Esophagus muscularis mucosa (tissue), 4 donors: Measurements from ENCODE around the gene NUDT4. TPM values are rescaled to one million over a fixed set of nuclear protein-coding genes. Genes with fewer than 3 reads are reported as not detected.

Experiments
- DNase-seq: peaks from one replicate; pipeline ENCODE4 v3.0.0-alpha.2; 2017; ENCODE audit errors: extremely low spot score
- H3K27ac ChIP-seq, 4 donors: fragments of 200-600 bp; sonication (generic); replicated peaks in 1 of 4; 1 replicate in 3 of 4; 2 replicates in 1 of 4; pipeline ENCODE4 v1.5.1; 2016 to 2019; ENCODE audit warnings: mild to moderate bottlenecking in 1 of 4
- H3K27me3 ChIP-seq, 4 donors: fragments of 200-600 bp; sonication (generic); one replicate each; pipeline versions ENCODE4 v1.5.1 to v1.6.0; 2016 to 2019
- H3K36me3 ChIP-seq, 4 donors: fragments of 200-600 bp; sonication (generic); one replicate each; pipeline ENCODE4 v1.5.1; 2016 to 2019
- H3K4me1 ChIP-seq, 4 donors: fragments of 200-600 bp; sonication (generic); one replicate each; pipeline ENCODE4 v1.5.1; 2016 to 2019
- H3K4me3 ChIP-seq, 4 donors: fragments of 200-600 bp; sonication (generic); 1 replicate in 2 of 4; 2 replicates in 2 of 4; pipeline ENCODE4 v1.5.1; 2016 to 2019; ENCODE audit warnings: mild to moderate bottlenecking in 4 of 4, moderate library complexity in 1 of 4
- H3K9me3 ChIP-seq, 4 donors: fragments of 200-600 bp; sonication (generic); 1 replicate in 3 of 4; 2 replicates in 1 of 4; pipeline ENCODE4 v1.5.1; 2016 to 2019
- CTCF ChIP-seq, 3 experiments: fragments of 200-600 bp in 2 of 3; fragments of 450-650 bp in 1 of 3; sonication (generic) in 2 of 3; IDR thresholded peaks; one replicate each; pipeline ENCODE4 v1.5.1; 2017 to 2019; ENCODE audit warnings: antibody characterized with exemption in 3 of 3, mild to moderate bottlenecking in 2 of 3, moderate library complexity in 1 of 3
- EP300 ChIP-seq: sonication (generic); formaldehyde crosslinking; IDR thresholded peaks from one replicate; pipeline ENCODE4 v1.6.1; 2017; ENCODE audit warnings: antibody characterized with exemption
- POLR2A ChIP-seq: fragments of 450-650 bp; IDR thresholded peaks from one replicate; pipeline ENCODE4 v1.6.1; 2017; ENCODE audit warnings: antibody characterized with exemption, moderate library complexity, mild to moderate bottlenecking, low read depth
- POLR2AphosphoS5 ChIP-seq, 2 donors: sonication (generic); formaldehyde crosslinking; IDR thresholded peaks; one replicate each; pipeline ENCODE4 v1.6.1; 2017; ENCODE audit warnings: antibody characterized with exemption in 2 of 2
- WGBS: methylation state at CpG from one replicate; pipeline ENCODE4 v1.1.5; 2018; 5-methylcytosine and 5-hydroxymethylcytosine counted together
- intact Hi-C: fragments of 100-400 bp; cut with DNase I; formaldehyde crosslinking; loops from one replicate; pipeline ENCODE4 v1.15.1; 2023
- total RNA-seq, 4 donors: library from RNA; depleted of rRNA; stranded (reverse); fragments of >200 nt; gene quantifications; one replicate each; pipeline versions ENCODE4 v1.1.0 to v1.2.1, GENCODE V29; 2016

NUDT4 gene
- total RNA-seq = 100 to 1,000 TPM in 3 of 4 donors, 10 to 100 TPM in 1; 93.0 to 238 (median 112) TPM

- intact Hi-C loops = no loop called here
- TF ChIP-seq POLR2AphosphoS5 (IDR thresholded peaks at IDR 0.05) = peak; percentile 98 to 99
- TF ChIP-seq EP300 = no peak
- TF ChIP-seq POLR2A = peak; percentile 91
- TF ChIP-seq CTCF (IDR thresholded peaks at IDR 0.05) = peak in 1 of 3 experiments; percentile 10
- H3K9me3 ChIP-seq = no peaks in the 10 kb centered on the region
- peak within 1 kb of the TSS; percentile 65 to 98 (median 80) for H3K4me3 ChIP-seq
- no peaks in the 10 kb centered on the region for H3K36me3 ChIP-seq
- peaks cover 13 to 71% (median 47%) of the 10 kb centered on the region in 4 donors for H3K4me1 ChIP-seq
- peak within 1 kb of the TSS; percentile 93 to 99 (median 96) for H3K27ac ChIP-seq
- WGBS = 5% methylated on average over 37 of the region's 79 CpGs
- no peaks in the 10 kb centered on the region for H3K27me3 ChIP-seq
- peak; percentile 99 for DNase-seq
These were observed at the start of gene NUDT4 for GRCh38 chr12:93377252-93378195. Gene NUDT4 (plus strand): TSS chr12:93377925. CDS start chr12:93378323, 398 bp downstream.

GRCh38 chr12:93333054-93333453 is 44.7 kb upstream of the NUDT4 start:
- 92% methylated on average over 3 of the region's 3 CpGs for WGBS
- TF ChIP-seq EP300 (no peak), POLR2A (no peak), POLR2AphosphoS5 (IDR thresholded peaks at IDR 0.05) (no peak), CTCF (IDR thresholded peaks at IDR 0.05) (no peak)
- Histone ChIP-seq H3K36me3 (no peaks in the 10 kb centered on the region), H3K4me3 (no peak overlapping the region), H3K9me3 (no peaks in the 10 kb centered on the region), H3K4me1 (peaks cover 0 to 7% (median 2%) of the 10 kb centered on the region in 4 donors), H3K27me3 (no peaks in the 10 kb centered on the region), H3K27ac (no peak overlapping the region)
- DNase-seq = no peak
- intact Hi-C loops = no loop called here

GRCh38 chr12:93333828-93334227 is 43.9 kb upstream of the NUDT4 start:
- no peak for DNase-seq
- Histone ChIP-seq H3K9me3 (no peaks in the 10 kb centered on the region), H3K4me3 (no peak overlapping the region), H3K36me3 (no peaks in the 10 kb centered on the region), H3K4me1 (peaks cover 0 to 7% (median 2%) of the 10 kb centered on the region in 4 donors), H3K27ac (no peak overlapping the region), H3K27me3 (no peaks in the 10 kb centered on the region)
- intact Hi-C loops = no loop called here
- TF ChIP-seq CTCF (IDR thresholded peaks at IDR 0.05) = no peak
- no peak for TF ChIP-seq EP300
- TF ChIP-seq POLR2A = no peak
- TF ChIP-seq POLR2AphosphoS5 (IDR thresholded peaks at IDR 0.05) = no peak
- 95% methylated on average over 3 of the region's 3 CpGs for WGBS

GRCh38 chr12:93335603-93336162 is 42.0 kb upstream of the NUDT4 start:
- Histone ChIP-seq H3K9me3 (no peaks in the 10 kb centered on the region), H3K36me3 (no peaks in the 10 kb centered on the region), H3K27me3 (no peaks in the 10 kb centered on the region), H3K4me1 (peaks cover 0 to 7% (median 2%) of the 10 kb centered on the region in 4 donors), H3K4me3 (no peak overlapping the region), H3K27ac (no peak overlapping the region)
- DNase-seq = no peak
- intact Hi-C loops = no loop called here
- no peak for TF ChIP-seq POLR2AphosphoS5 (IDR thresholded peaks at IDR 0.05)
- 97% methylated on average over 9 of the region's 9 CpGs for WGBS

GRCh38 chr12:93336291-93336741 is 41.4 kb upstream of the NUDT4 start:
- Histone ChIP-seq H3K4me3 (no peak overlapping the region), H3K4me1 (peaks cover 0 to 7% (median 2%) of the 10 kb centered on the region in 4 donors), H3K9me3 (no peaks in the 10 kb centered on the region), H3K27me3 (no peaks in the 10 kb centered on the region), H3K27ac (no peak overlapping the region), H3K36me3 (no peaks in the 10 kb centered on the region)
- DNase-seq = no peak
- 40% methylated on average over 4 of the region's 4 CpGs for WGBS
- intact Hi-C loops = no loop called here
- TF ChIP-seq POLR2AphosphoS5 (IDR thresholded peaks at IDR 0.05) = no peak
- no peak for TF ChIP-seq CTCF (IDR thresholded peaks at IDR 0.05)
- TF ChIP-seq POLR2A = no peak
- no peak for TF ChIP-seq EP300
